Esophagus squamous epithelium (tissue), 5 donors: ENCODE data around the gene ACP5. TPM values are rescaled to one million over a fixed set of nuclear protein-coding genes. Genes with fewer than 3 reads are reported as not detected.

Experiments
- DNase-seq: peaks from one replicate; lab custom pipeline; 2025; lab: John Stamatoyannopoulos, UW
- H3K27ac ChIP-seq, 4 donors: fragments of 200-600 bp; sonication (generic); one replicate each; pipeline ENCODE4 v1.5.1; 2016 to 2019; ENCODE audit warnings: mild to moderate bottlenecking in 1 of 4
- H3K27me3 ChIP-seq, 4 donors: fragments of 200-600 bp; sonication (generic); 1 replicate in 3 of 4; 2 replicates in 1 of 4; pipeline versions ENCODE4 v1.5.1 to v1.6.0; 2017 to 2021; ENCODE audit warnings: antibody characterized with exemption in 1 of 4
- H3K36me3 ChIP-seq, 3 donors: fragments of 200-600 bp; sonication (generic); one replicate each; pipeline ENCODE4 v1.5.1; 2016 to 2019
- H3K4me1 ChIP-seq, 3 donors: fragments of 200-600 bp; sonication (generic); one replicate each; pipeline ENCODE4 v1.5.1; 2017 to 2019
- H3K4me3 ChIP-seq, 4 donors: fragments of 200-600 bp; sonication (generic); 1 replicate in 3 of 4; 2 replicates in 1 of 4; pipeline ENCODE4 v1.5.1; 2016 to 2019; ENCODE audit warnings: mild to moderate bottlenecking in 2 of 4, moderate library complexity in 1 of 4
- H3K9me3 ChIP-seq, 3 donors: fragments of 200-600 bp; sonication (generic); one replicate each; pipeline ENCODE4 v1.5.1; 2016 to 2019
- CTCF ChIP-seq, 6 experiments: fragments of 450-650 bp in 4 of 6; fragments of 200-600 bp in 2 of 6; sonication (generic) in 2 of 6; IDR thresholded peaks; one replicate each; pipeline ENCODE4 v1.5.1; 2016 to 2019; ENCODE audit warnings: antibody characterized with exemption in 6 of 6, mild to moderate bottlenecking in 4 of 6, moderate library complexity in 4 of 6
- POLR2A ChIP-seq, 4 donors: fragments of 450-650 bp; IDR thresholded peaks; one replicate each; pipeline ENCODE4 v1.6.1; 2017; ENCODE audit warnings: antibody characterized with exemption in 4 of 4, mild to moderate bottlenecking in 4 of 4, moderate library complexity in 3 of 4
- WGBS, 2 donors: methylation state at CpG; one replicate each; pipeline ENCODE4 v1.1.5; 2018; 5-methylcytosine and 5-hydroxymethylcytosine counted together
- intact Hi-C: fragments of 100-400 bp; cut with DNase I; formaldehyde crosslinking; loops from one replicate; pipeline ENCODE4 v1.15.0; 2022
- total RNA-seq, 4 donors: library from RNA; depleted of rRNA; stranded (reverse); fragments of >200 nt; gene quantifications; one replicate each; pipeline ENCODE4 v1.1.0, GENCODE V29; 2016
- donor health status: DM: yes; HTN: yes; CAD: no.

Gene ACP5
- total RNA-seq, 4 donors from 2014 or later, result 12.2 to 61.9 (median 33.0) TPM

GRCh38 chr19:11598746-11599145 lies 21.3 kb upstream of the ACP5 start:
- H3K4me3 ChIP-seq, result no peak overlapping the region
- 86 to 88% methylated on average over 2 of the region's 2 CpGs for WGBS, 2 donors
- no peaks in the 10 kb centered on the region for H3K9me3 ChIP-seq
- DNase-seq, result no peak
- H3K36me3 ChIP-seq, result peaks cover 0 to under 1% (median 0%) of the 10 kb centered on the region in 3 donors
- no peaks in the 10 kb centered on the region for H3K27me3 ChIP-seq
- TF ChIP-seq POLR2A (IDR thresholded peaks at IDR 0.05) (no peak), CTCF (IDR thresholded peaks at IDR 0.05) (no peak)
- H3K27ac ChIP-seq, result no peak overlapping the region
- H3K4me1 ChIP-seq, result peaks cover 0 to 29% (median 9%) of the 10 kb centered on the region in 3 donors
- intact Hi-C loops, result no loop called here

GRCh38 chr19:11598103-11598483 lies 20.6 kb upstream of the ACP5 start:
- intact Hi-C loops, result no loop called here
- Histone ChIP-seq H3K27me3 (no peaks in the 10 kb centered on the region), H3K27ac (peak overlapping the region in 3 of 4 donors; percentile 91 to 97 (median 94)), H3K4me1 (peaks cover 0 to 29% (median 9%) of the 10 kb centered on the region in 3 donors), H3K9me3 (no peaks in the 10 kb centered on the region), H3K4me3 (peak overlapping the region; percentile 63 to 96 (median 78)), H3K36me3 (no peaks in the 10 kb centered on the region)
- 61 to 71% methylated on average over 10 of the region's 10 CpGs for WGBS, 2 donors
- DNase-seq, result no peak
- no peak for TF ChIP-seq POLR2A (IDR thresholded peaks at IDR 0.05)
- TF ChIP-seq CTCF (IDR thresholded peaks at IDR 0.05), result no peak

GRCh38 chr19:11597202-11598102 lies 20.0 kb upstream of the ACP5 start, which contains the start of gene ZNF627:
TSS of gene ZNF627 (plus strand) at chr19:11597483. CDS start at chr19:11597628, 145 bp downstream.
- peak; percentile 94 for DNase-seq
- H3K4me1 ChIP-seq, result peaks cover 0 to 29% (median 9%) of the 10 kb centered on the region in 3 donors
- TF ChIP-seq CTCF (IDR thresholded peaks at IDR 0.05) (peak in 4 of 6 experiments; percentile 12 to 46 (median 36)), POLR2A (IDR thresholded peaks at IDR 0.05) (peak in 3 of 4 donors; percentile 74 to 95 (median 83))
- no peaks in the 10 kb centered on the region for H3K36me3 ChIP-seq
- intact Hi-C loops, result no loop called here
- H3K27me3 ChIP-seq, result no peaks in the 10 kb centered on the region
- H3K4me3 ChIP-seq, result peak within 1 kb of the TSS; percentile 63 to 96 (median 78)
- H3K27ac ChIP-seq, result peak within 1 kb of the TSS; percentile 90 to 97 (median 92)
- no peaks in the 10 kb centered on the region for H3K9me3 ChIP-seq
- 0% methylated on average over 12 to 25 of the region's 67 CpGs for WGBS, 2 donors

GRCh38 chr19:11596156-11596555 lies 18.7 kb upstream of the ACP5 start:
- Histone ChIP-seq H3K4me1 (peaks cover 0 to 29% (median 9%) of the 10 kb centered on the region in 3 donors), H3K4me3 (no peak overlapping the region), H3K9me3 (no peaks in the 10 kb centered on the region), H3K27ac (peak overlapping the region in 1 of 4 donors; percentile 94), H3K27me3 (no peaks in the 10 kb centered on the region), H3K36me3 (no peaks in the 10 kb centered on the region)
- intact Hi-C loops, result no loop called here
- WGBS, 2 donors, result 73 to 91% methylated on average over 7 to 10 of the region's 10 CpGs
- TF ChIP-seq POLR2A (IDR thresholded peaks at IDR 0.05), result no peak
- TF ChIP-seq CTCF (IDR thresholded peaks at IDR 0.05), result no peak
- no peak for DNase-seq

- Histone ChIP-seq H3K4me3 (no peak overlapping the region), H3K36me3 (no peaks in the 10 kb centered on the region), H3K9me3 (no peaks in the 10 kb centered on the region), H3K27ac (no peak overlapping the region), H3K4me1 (peaks cover 0 to 22% (median 9%) of the 10 kb centered on the region in 3 donors), H3K27me3 (no peaks in the 10 kb centered on the region)
- WGBS, 2 donors, result 75 to 88% methylated on average over 4 of the region's 4 CpGs
- intact Hi-C loops, result no loop called here
- DNase-seq, result no peak
- TF ChIP-seq POLR2A (IDR thresholded peaks at IDR 0.05) (no peak), CTCF (IDR thresholded peaks at IDR 0.05) (no peak)
Observed at GRCh38 chr19:11594084-11594483, 16.6 kb upstream of the ACP5 start.
